H9 (cell line): ENCODE data around the gene TBC1D7. TPM values are rescaled to one million over a fixed set of nuclear protein-coding genes. Genes with fewer than 3 reads are reported as not detected.

Source experiments
- DNase-seq: peaks from one replicate; pipeline ENCODE4 v3.0.0-alpha.2; 2017
- H2AFZ ChIP-seq: one replicate; pipeline ENCODE4 v1.6.1; 2013; ENCODE audit warnings: mild to moderate bottlenecking, low read length, control low read depth, moderate library complexity
- H2AK5ac ChIP-seq: 2 replicates; pipeline ENCODE4 v1.6.1; 2013; ENCODE audit warnings: low read length, control low read depth, mixed read lengths; ENCODE audit not compliant: insufficient read length
- H2BK120ac ChIP-seq: one replicate; pipeline ENCODE4 v1.6.1; 2013; ENCODE audit warnings: low read depth, mild to moderate bottlenecking, low read length, control low read depth, inconsistent platforms; ENCODE audit not compliant: poor library complexity, severe bottlenecking
- H2BK12ac ChIP-seq: 2 replicates; pipeline ENCODE4 v1.6.1; 2013; ENCODE audit warnings: low read length, control low read depth, mixed read lengths, low read depth; ENCODE audit not compliant: insufficient read length
- H2BK15ac ChIP-seq: 2 replicates; pipeline ENCODE4 v1.6.1; 2013; ENCODE audit warnings: low read depth, low read length, control low read depth
- H2BK20ac ChIP-seq: one replicate; pipeline ENCODE4 v1.6.1; 2013; ENCODE audit warnings: low read depth, mild to moderate bottlenecking, low read length, control low read depth, inconsistent platforms; ENCODE audit not compliant: poor library complexity, severe bottlenecking
- H2BK5ac ChIP-seq: 2 replicates; pipeline ENCODE4 v1.6.1; 2013; ENCODE audit warnings: low read length, control low read depth, mixed read lengths; ENCODE audit not compliant: insufficient read length
- H3K14ac ChIP-seq: 2 replicates; pipeline ENCODE4 v1.6.1; 2013; ENCODE audit warnings: low read length, control low read depth; ENCODE audit not compliant: insufficient read depth
- H3K18ac ChIP-seq: 2 replicates; pipeline ENCODE4 v1.6.1; 2013; ENCODE audit warnings: low read depth, mild to moderate bottlenecking, mixed read lengths, low read length, control low read depth; ENCODE audit not compliant: insufficient read length
- H3K23ac ChIP-seq: 2 replicates; pipeline ENCODE4 v1.6.1; 2013; ENCODE audit warnings: low read length, control low read depth, mixed read lengths, low read depth; ENCODE audit not compliant: insufficient read length
- H3K23me2 ChIP-seq: 2 replicates; pipeline ENCODE4 v1.6.1; 2013; ENCODE audit warnings: low read depth, mild to moderate bottlenecking, mixed read lengths, low read length, control low read depth; ENCODE audit not compliant: insufficient read length, poor library complexity, severe bottlenecking
- H3K27ac ChIP-seq: 2 replicates; pipeline ENCODE4 v1.5.1; 2013; ENCODE audit warnings: low read length, control low read depth, mixed read lengths, low read depth; ENCODE audit not compliant: insufficient read length
- H3K27me3 ChIP-seq: 2 replicates; pipeline ENCODE4 v1.6.1; 2013; ENCODE audit warnings: low read length, control low read depth, inconsistent platforms; ENCODE audit not compliant: insufficient read depth
- H3K4ac ChIP-seq: 2 replicates; pipeline ENCODE4 v1.6.1; 2013; ENCODE audit warnings: low read depth, mild to moderate bottlenecking, control low read depth, inconsistent platforms, low read length, moderate library complexity
- H3K4me1 ChIP-seq: 2 replicates; pipeline ENCODE4 v1.6.1; 2013; ENCODE audit warnings: low read length, control low read depth, inconsistent platforms; ENCODE audit not compliant: insufficient read depth
- H3K4me2 ChIP-seq: 2 replicates; pipeline ENCODE4 v1.6.1; 2013; ENCODE audit warnings: low read length, control low read depth, mixed read lengths; ENCODE audit not compliant: insufficient read length, insufficient read depth
- H3K56ac ChIP-seq: 2 replicates; pipeline ENCODE4 v1.6.1; 2013; ENCODE audit warnings: low read depth, mild to moderate bottlenecking, mixed read lengths, low read length, control low read depth; ENCODE audit not compliant: insufficient read length
- H3K79me1 ChIP-seq: 2 replicates; pipeline ENCODE4 v1.6.1; 2013; ENCODE audit warnings: low read depth, mild to moderate bottlenecking, moderate library complexity, low read length, control low read depth, inconsistent platforms; ENCODE audit not compliant: insufficient read depth, poor library complexity, severe bottlenecking
- H3K79me2 ChIP-seq: 2 replicates; pipeline ENCODE4 v1.6.1; 2013; ENCODE audit warnings: low read length, control low read depth, inconsistent platforms; ENCODE audit not compliant: insufficient read depth
- H3K9ac ChIP-seq: 2 replicates; pipeline ENCODE4 v1.6.1; 2013; ENCODE audit warnings: low read length, control low read depth, mixed read lengths; ENCODE audit not compliant: insufficient read length; ENCODE audit errors: extremely low read depth
- H3K9me3 ChIP-seq: one replicate; pipeline ENCODE4 v1.6.1; 2013; ENCODE audit warnings: low read depth, low read length, inconsistent platforms; ENCODE audit not compliant: control insufficient read depth
- H3T11ph ChIP-seq: one replicate; pipeline ENCODE4 v1.6.1; 2013; ENCODE audit warnings: mild to moderate bottlenecking, low read length, control low read depth, inconsistent platforms
- H4K20me1 ChIP-seq: one replicate; pipeline ENCODE4 v1.6.1; 2013; ENCODE audit not compliant: control insufficient read depth, insufficient read length, insufficient read depth
- H4K5ac ChIP-seq: 2 replicates; pipeline ENCODE4 v1.6.1; 2013; ENCODE audit warnings: low read depth, mild to moderate bottlenecking, mixed read lengths, low read length, control low read depth; ENCODE audit not compliant: insufficient read length
- H4K8ac ChIP-seq: replicated peaks from 2 replicates; pipeline ENCODE4 v1.6.1; 2013; ENCODE audit warnings: low read length, control low read depth, mixed read lengths, low read depth; ENCODE audit not compliant: insufficient read length
- H4K91ac ChIP-seq: 2 replicates; pipeline ENCODE4 v1.6.1; 2013; ENCODE audit warnings: low read depth, mild to moderate bottlenecking, moderate library complexity, mixed read lengths, low read length, control low read depth; ENCODE audit not compliant: insufficient read length
- H3K27ac Mint-ChIP-seq, 3 experiments: 2 replicates in 2 of 3; 3 replicates in 1 of 3; pipeline ENCODE4 v1.8.0; 2020 to 2021; ENCODE audit warnings: mixed read lengths in 3 of 3, mild to moderate bottlenecking in 1 of 3, moderate library complexity in 1 of 3
- H3K27me3 Mint-ChIP-seq: 2 replicates; pipeline ENCODE4 v1.8.0; 2021; ENCODE audit warnings: low read depth, mild to moderate bottlenecking, moderate library complexity, mixed read lengths
- H3K36me3 Mint-ChIP-seq, 3 experiments: 2 replicates in 2 of 3; 3 replicates in 1 of 3; pipeline ENCODE4 v1.8.0; 2020 to 2021; ENCODE audit warnings: low read depth in 3 of 3, mixed read lengths in 3 of 3; ENCODE audit not compliant: insufficient read depth in 1 of 3
- H3K4me1 Mint-ChIP-seq, 2 experiments: 2 replicates each; pipeline ENCODE4 v1.8.0; 2020; ENCODE audit warnings: mixed read lengths in 2 of 2
- H3K4me3 Mint-ChIP-seq, 2 experiments: 2 replicates in 1 of 2; 3 replicates in 1 of 2; pipeline ENCODE4 v1.8.0; 2020 to 2021; ENCODE audit warnings: mild to moderate bottlenecking in 2 of 2, mixed read lengths in 2 of 2, moderate library complexity in 1 of 2
- H3K9me3 Mint-ChIP-seq, 2 experiments: 2 replicates in 1 of 2; 3 replicates in 1 of 2; pipeline ENCODE4 v1.8.0; 2020; ENCODE audit warnings: mild to moderate bottlenecking in 2 of 2, mixed read lengths in 2 of 2, moderate library complexity in 1 of 2
- CTCF ChIP-seq: fragments of 200-600 bp; sonication (generic); conservative IDR thresholded peaks from 3 replicates; pipeline ENCODE4 v1.8.0; 2021; ENCODE audit warnings: antibody characterized with exemption, mild to moderate bottlenecking
- WGBS: extraction: QIAGEN DNeasy Blood & Tissue Kit; methylation state at CpG from one replicate; pipeline ENCODE4 v1.1.7; 2013; ENCODE audit warnings: missing lambda C conversion rate, low lambda C conversion rate, mixed read lengths; ENCODE audit not compliant: insufficient read length; ENCODE audit errors: extremely low coverage; 5-methylcytosine and 5-hydroxymethylcytosine counted together
- total RNA-seq: library from RNA; stranded (reverse); gene quantifications from 2 replicates; pipeline ENCODE4 v1.2.1, GENCODE V29; 2021

Gene TBC1D7
- total RNA-seq, 1 experiment from 2014 or later, result 33.9 TPM

GRCh38 chr6:13339863-13340630 is 11.7 kb upstream of the TBC1D7 start:
- Histone ChIP-seq H3K4me1 (peaks cover 2% of the 10 kb centered on the region; the same call in 1 of the 2 replicates), H3K23me2 (no peaks in the 10 kb centered on the region), H4K8ac (no peak overlapping the region), H4K91ac (no peak overlapping the region), H2BK15ac (no peak overlapping the region), H4K20me1 (no peaks in the 10 kb centered on the region), H3K56ac (no peak overlapping the region), H2BK5ac (no peak overlapping the region), H2BK120ac (no peak overlapping the region), H3K14ac (no peak overlapping the region), H3K79me1 (no peaks in the 10 kb centered on the region), H3K27me3 (no peaks in the 10 kb centered on the region), H3K18ac (no peak overlapping the region), H3K79me2 (no peaks in the 10 kb centered on the region), H3K4me2 (no peak overlapping the region), H2AFZ (no peak overlapping the region), H3K4ac (no peak overlapping the region), H2BK12ac (no peak overlapping the region), H3T11ph (no peak overlapping the region), H2BK20ac (no peak overlapping the region), H2AK5ac (no peak overlapping the region), H3K9ac (no peak overlapping the region), H4K5ac (no peak overlapping the region), H3K9me3 (no peaks in the 10 kb centered on the region), H3K27ac (no peak overlapping the region), H3K23ac (no peak overlapping the region)
- no peak for TF ChIP-seq CTCF
- peaks cover 11 to 13% of the 10 kb centered on the region in 2 experiments for H3K9me3 Mint-ChIP-seq
- no peak for DNase-seq
- H3K4me1 Mint-ChIP-seq, result peaks cover 12 to 14% of the 10 kb centered on the region in 2 experiments
- peaks cover 7% of the 10 kb centered on the region; the same call in 1 of the 2 replicates for H3K27me3 Mint-ChIP-seq
- no peak overlapping the region for H3K4me3 Mint-ChIP-seq
- no CpG with 5 or more reads among the region's 8 CpGs for WGBS
- H3K27ac Mint-ChIP-seq, result no peak overlapping the region; a peak in 2 of 7 replicates
- peaks cover 0 to 7% (median 0%) of the 10 kb centered on the region in 3 experiments; a peak in 3 of 7 replicates for H3K36me3 Mint-ChIP-seq
